HG03558 (cell line): ENCODE results near the gene TTLL1.

Source experiments
- ATAC-seq: cut with Tn5 transposase; IDR thresholded peaks from one replicate; pipeline ENCODE4 v1.9.1; 2021; ENCODE audit warnings: moderate number of reproducible peaks; ENCODE audit not compliant: unreplicated experiment; ENCODE audit errors: extremely low read depth

The TTLL1 gene

GRCh38 chr22:43015677-43016042 is 73.5 kb downstream of the TTLL1 start:
- ATAC-seq, result no peak

- peak; percentile 66 for ATAC-seq
Observed at GRCh38 chr22:43014869-43015676, 74.1 kb downstream of the TTLL1 start, which contains the start of gene PACSIN2. Gene PACSIN2, minus strand, starts transcription at chr22:43015149. Its CDS starts 103,069 bp downstream, at chr22:42912080.

GRCh38 chr22:43014316-43014868 is 74.8 kb downstream of the TTLL1 start:
- ATAC-seq, result no peak

GRCh38 chr22:43013355-43014315 is 75.6 kb downstream of the TTLL1 start:
- no peak for ATAC-seq

GRCh38 chr22:43012390-43012789 is 76.8 kb downstream of the TTLL1 start:
- ATAC-seq, result no peak

- ATAC-seq, result no peak
Observed at GRCh38 chr22:43011079-43011478, 78.1 kb downstream of the TTLL1 start.

GRCh38 chr22:43009444-43009843 is 79.7 kb downstream of the TTLL1 start:
- no peak for ATAC-seq

GRCh38 chr22:43008921-43009320 is 80.3 kb downstream of the TTLL1 start:
- ATAC-seq, result no peak

GRCh38 chr22:43008509-43008908 is 80.7 kb downstream of the TTLL1 start:
- ATAC-seq, result no peak

- no peak for ATAC-seq
Observed at GRCh38 chr22:43007519-43008102, 81.6 kb downstream of the TTLL1 start.

GRCh38 chr22:43006753-43007152 is 82.4 kb downstream of the TTLL1 start:
- ATAC-seq, result no peak

GRCh38 chr22:43006016-43006505 is 83.1 kb downstream of the TTLL1 start:
- no peak for ATAC-seq

- ATAC-seq, result no peak
Observed at GRCh38 chr22:43005106-43005505, 84.1 kb downstream of the TTLL1 start.

- ATAC-seq, result no peak
Observed at GRCh38 chr22:43004362-43005035, 84.7 kb downstream of the TTLL1 start.

GRCh38 chr22:43002202-43002586 is 87.0 kb downstream of the TTLL1 start:
- no peak for ATAC-seq

- ATAC-seq, result no peak
Observed at GRCh38 chr22:43001271-43002201, 87.7 kb downstream of the TTLL1 start.

GRCh38 chr22:43000441-43001175 is 88.6 kb downstream of the TTLL1 start:
- no peak for ATAC-seq

GRCh38 chr22:42997582-42998090 is 91.6 kb downstream of the TTLL1 start:
- no peak for ATAC-seq
